Adipocyte (in vitro differentiated cells): ENCODE data around the gene EXPH5.

Source experiments
- DNase-seq: peaks from one replicate; pipeline ENCODE4 v3.0.0-alpha.2; 2015; ENCODE audit warnings: low read depth
- H3K27me3 ChIP-seq: replicated peaks from 2 replicates; pipeline ENCODE4 v1.7.0; 2013; ENCODE audit warnings: mild to moderate bottlenecking, low read length, moderate library complexity; ENCODE audit not compliant: control insufficient read depth, insufficient read depth
- H3K36me3 ChIP-seq: 2 replicates; pipeline ENCODE4 v1.7.0; 2013; ENCODE audit warnings: low read length, mild to moderate bottlenecking, moderate library complexity; ENCODE audit not compliant: control insufficient read depth, insufficient read depth, severe bottlenecking
- H3K4me1 ChIP-seq: 2 replicates; pipeline ENCODE4 v1.7.0; 2013; ENCODE audit warnings: mild to moderate bottlenecking, low read length, moderate library complexity; ENCODE audit not compliant: control insufficient read depth, insufficient read depth
- H3K4me3 ChIP-seq: 2 replicates; pipeline ENCODE4 v1.7.0; 2013; ENCODE audit warnings: mild to moderate bottlenecking, low read length, moderate library complexity
- H3K9ac ChIP-seq: 2 replicates; pipeline ENCODE4 v1.7.0; 2013; ENCODE audit warnings: mild to moderate bottlenecking, low read length, moderate library complexity
- H3K9me3 ChIP-seq: 2 replicates; pipeline ENCODE4 v1.7.0; 2013; ENCODE audit warnings: mild to moderate bottlenecking, low read length, moderate library complexity; ENCODE audit not compliant: control insufficient read depth

Gene EXPH5

GRCh38 chr11:108536783-108537182, 56.8 kb downstream of the EXPH5 start:
- peaks cover 8% of the 10 kb centered on the region for H3K27me3 ChIP-seq
- H3K4me1 ChIP-seq = no peaks in the 10 kb centered on the region
- no peak for DNase-seq

GRCh38 chr11:108535384-108535955, 58.1 kb downstream of the EXPH5 start:
- H3K27me3 ChIP-seq = peaks cover 8% of the 10 kb centered on the region
- no peaks in the 10 kb centered on the region for H3K36me3 ChIP-seq
- no peak overlapping the region for H3K4me3 ChIP-seq
- H3K9ac ChIP-seq = no peak overlapping the region
- no peaks in the 10 kb centered on the region for H3K9me3 ChIP-seq
- DNase-seq = no peak
- H3K4me1 ChIP-seq = no peaks in the 10 kb centered on the region

More at GRCh38 chr11:108536783-108537182, 56.8 kb downstream of the EXPH5 start:
- Histone ChIP-seq H3K9me3 (no peaks in the 10 kb centered on the region), H3K4me3 (no peak overlapping the region), H3K36me3 (no peaks in the 10 kb centered on the region), H3K9ac (no peak overlapping the region)

- H3K36me3 ChIP-seq = no peaks in the 10 kb centered on the region
- H3K9me3 ChIP-seq = no peaks in the 10 kb centered on the region
- H3K4me1 ChIP-seq = no peaks in the 10 kb centered on the region
- no peak overlapping the region for H3K4me3 ChIP-seq
- no peak for DNase-seq
- H3K9ac ChIP-seq = no peak overlapping the region
- H3K27me3 ChIP-seq = peaks cover 8% of the 10 kb centered on the region
Measured at GRCh38 chr11:108534274-108534882, 59.2 kb downstream of the EXPH5 start.

GRCh38 chr11:108530426-108530825, 63.1 kb downstream of the EXPH5 start:
- H3K4me3 ChIP-seq = no peak overlapping the region
- no peaks in the 10 kb centered on the region for H3K4me1 ChIP-seq
- H3K27me3 ChIP-seq = no peaks in the 10 kb centered on the region
- no peak overlapping the region for H3K9ac ChIP-seq
- no peak for DNase-seq
- no peaks in the 10 kb centered on the region for H3K9me3 ChIP-seq
- no peaks in the 10 kb centered on the region for H3K36me3 ChIP-seq

DNA sequence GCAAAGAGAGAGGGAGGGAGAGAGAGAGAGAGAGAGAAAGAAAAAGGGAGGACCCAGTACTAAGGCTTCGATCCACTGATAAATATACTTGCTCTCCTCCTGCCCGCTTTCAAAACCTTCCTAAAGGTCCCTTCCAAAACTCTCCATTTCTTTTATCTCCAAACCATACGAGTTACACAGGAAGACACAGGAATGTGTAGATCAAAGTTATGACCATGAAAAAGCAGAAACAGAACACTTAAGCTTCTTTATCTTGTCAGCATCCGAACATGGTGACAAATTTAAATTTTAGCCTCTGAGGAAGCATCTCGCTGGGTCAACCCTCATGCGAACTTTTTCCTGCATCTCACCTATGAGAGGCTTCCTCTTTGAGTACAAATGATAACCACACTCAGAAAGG, 66.2 kb downstream of the EXPH5 start:
- no peaks in the 10 kb centered on the region for H3K27me3 ChIP-seq
- DNase-seq = no peak
- H3K36me3 ChIP-seq = no peaks in the 10 kb centered on the region
- H3K4me1 ChIP-seq = no peaks in the 10 kb centered on the region
- H3K4me3 ChIP-seq = no peak overlapping the region
- H3K9ac ChIP-seq = no peak overlapping the region
- H3K9me3 ChIP-seq = no peaks in the 10 kb centered on the region

- Histone ChIP-seq H3K4me1 (no peaks in the 10 kb centered on the region), H3K9ac (no peak overlapping the region), H3K9me3 (no peaks in the 10 kb centered on the region), H3K4me3 (no peak overlapping the region), H3K36me3 (no peaks in the 10 kb centered on the region), H3K27me3 (no peaks in the 10 kb centered on the region)
- DNase-seq = no peak
Measured at GRCh38 chr11:108525161-108525560, 68.4 kb downstream of the EXPH5 start.

GRCh38 chr11:108524422-108524821, 69.1 kb downstream of the EXPH5 start:
- Histone ChIP-seq H3K27me3 (no peaks in the 10 kb centered on the region), H3K9me3 (no peaks in the 10 kb centered on the region), H3K36me3 (no peaks in the 10 kb centered on the region), H3K4me3 (no peak overlapping the region), H3K4me1 (no peaks in the 10 kb centered on the region), H3K9ac (no peak overlapping the region)
- DNase-seq = no peak

DNA sequence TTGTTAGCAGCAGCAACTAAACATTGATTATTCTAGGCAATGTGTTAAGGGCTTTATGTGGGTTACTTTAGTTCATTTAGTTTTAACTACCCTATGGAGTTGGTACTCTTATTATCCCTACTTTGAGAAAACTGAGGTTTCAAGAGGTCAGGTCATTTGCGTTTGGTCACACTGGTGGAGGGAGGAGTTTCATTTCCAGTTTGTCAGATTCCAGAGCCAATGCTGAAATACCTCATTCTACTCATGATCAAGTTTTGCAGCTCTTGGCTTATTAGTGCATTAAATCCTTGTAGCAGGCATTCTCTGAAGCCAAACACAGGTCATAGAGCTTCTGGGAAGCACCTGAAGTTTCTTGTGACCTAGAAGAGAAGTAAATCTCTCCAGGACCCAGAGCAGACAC, 71.2 kb downstream of the EXPH5 start:
- Histone ChIP-seq H3K9ac (no peak overlapping the region), H3K27me3 (no peaks in the 10 kb centered on the region), H3K36me3 (no peaks in the 10 kb centered on the region), H3K4me3 (no peak overlapping the region), H3K4me1 (no peaks in the 10 kb centered on the region), H3K9me3 (no peaks in the 10 kb centered on the region)
- DNase-seq = no peak

DNA sequence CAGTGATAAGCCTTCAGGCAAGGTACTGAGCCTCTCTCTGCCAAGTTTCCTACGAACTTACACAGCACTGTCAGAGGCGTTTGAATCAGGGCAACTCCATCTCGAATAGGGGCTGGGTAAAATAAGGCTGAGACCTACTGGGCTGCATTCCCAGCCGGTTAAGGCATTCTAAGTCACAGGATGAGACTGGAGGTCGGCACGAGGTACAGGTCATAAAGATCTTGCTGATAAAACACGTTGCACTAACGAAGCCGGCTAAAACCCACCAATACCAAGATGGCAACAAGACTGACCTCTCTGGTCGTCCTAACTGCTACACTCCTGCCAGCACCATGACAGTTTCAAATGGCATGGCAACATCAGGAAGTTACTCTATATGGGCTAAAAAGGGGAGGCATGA, 75.0 kb downstream of the EXPH5 start:
- no peaks in the 10 kb centered on the region for H3K4me1 ChIP-seq
- no peak for DNase-seq
- H3K36me3 ChIP-seq = no peaks in the 10 kb centered on the region
- H3K9ac ChIP-seq = no peak overlapping the region
- H3K4me3 ChIP-seq = no peak overlapping the region
- no peaks in the 10 kb centered on the region for H3K27me3 ChIP-seq
- no peaks in the 10 kb centered on the region for H3K9me3 ChIP-seq

DNA sequence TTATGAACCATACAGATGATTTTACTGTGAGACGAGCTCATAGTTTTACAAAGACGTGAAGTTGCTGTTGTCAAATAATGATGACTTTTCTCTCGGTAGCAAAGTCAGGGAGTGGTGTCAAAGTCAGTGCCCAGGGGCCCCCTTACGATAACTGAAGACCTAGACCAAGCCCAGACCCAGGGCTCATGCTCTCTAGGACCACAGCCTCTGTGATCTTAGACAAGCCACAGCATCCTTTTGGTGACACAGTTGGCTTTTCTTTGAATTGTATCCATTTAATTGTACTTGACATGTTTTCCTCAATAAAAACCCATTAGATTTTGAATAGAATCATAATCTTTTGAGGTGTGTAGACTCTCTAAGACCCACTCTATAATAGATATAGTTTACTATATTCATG, 77.4 kb downstream of the EXPH5 start:
- Histone ChIP-seq H3K9ac (no peak overlapping the region), H3K4me3 (no peak overlapping the region), H3K4me1 (no peaks in the 10 kb centered on the region), H3K36me3 (no peaks in the 10 kb centered on the region), H3K27me3 (no peaks in the 10 kb centered on the region), H3K9me3 (no peaks in the 10 kb centered on the region)
- DNase-seq = no peak

- H3K9ac ChIP-seq = no peak overlapping the region
- no peak for DNase-seq
- no peak overlapping the region for H3K4me3 ChIP-seq
- H3K4me1 ChIP-seq = no peaks in the 10 kb centered on the region
- H3K36me3 ChIP-seq = no peaks in the 10 kb centered on the region
- H3K9me3 ChIP-seq = no peaks in the 10 kb centered on the region
- no peaks in the 10 kb centered on the region for H3K27me3 ChIP-seq
Measured at GRCh38 chr11:108512708-108513107, 80.9 kb downstream of the EXPH5 start.
